ENCODE results near the gene NUMA1.

Gene NUMA1

DNA sequence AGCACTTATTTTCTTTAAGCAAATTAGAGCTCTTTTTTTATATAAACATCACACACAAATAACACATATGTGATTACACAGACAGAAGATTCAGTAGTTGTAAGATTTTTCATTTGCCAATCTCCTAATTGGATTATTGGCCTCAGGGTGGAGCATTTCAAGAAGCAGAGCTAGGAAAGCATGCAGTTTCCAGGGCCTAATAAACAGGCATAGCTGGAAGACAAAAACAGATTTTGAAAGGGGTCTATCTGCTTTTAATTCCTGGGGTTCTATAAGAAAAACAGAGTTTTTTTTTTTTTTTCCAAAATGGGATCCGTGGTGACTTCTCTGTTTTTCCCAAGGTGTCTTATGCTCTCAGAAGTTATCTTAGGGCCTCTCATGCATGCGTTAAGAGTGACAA, 47.6 kb upstream of the NUMA1 start:
- Histone ChIP-seq H3K27ac (replicated peaks) (no peak overlapping the region), H3K4me3 (replicated peaks; ENCODE audit: insufficient read depth, low read length) (no peak overlapping the region), H3K27me3 (ENCODE audit: insufficient read depth, poor library complexity, severe bottlenecking) (no peaks in the 10 kb centered on the region)
- TF ChIP-seq REST (IDR thresholded peaks at IDR 0.05; ENCODE audit: insufficient replicate concordance, low read depth): no peak
- no peak for TF ChIP-seq CTCF (IDR thresholded peaks at IDR 0.05; ENCODE audit: insufficient read depth, low read length)
- TF ChIP-seq GABPA (IDR thresholded peaks at IDR 0.05; ENCODE audit: low read depth): no peak
- no peak for TF ChIP-seq SPI1 (IDR thresholded peaks at IDR 0.05; ENCODE audit: borderline replicate concordance, low read depth)
- TF ChIP-seq POLR2AphosphoS5 (IDR thresholded peaks at IDR 0.05; ENCODE audit: low read depth): no peak
- no peak for DNase-seq (ENCODE audit: low read depth in 1 of 2, low spot score in 1 of 2)

DNA sequence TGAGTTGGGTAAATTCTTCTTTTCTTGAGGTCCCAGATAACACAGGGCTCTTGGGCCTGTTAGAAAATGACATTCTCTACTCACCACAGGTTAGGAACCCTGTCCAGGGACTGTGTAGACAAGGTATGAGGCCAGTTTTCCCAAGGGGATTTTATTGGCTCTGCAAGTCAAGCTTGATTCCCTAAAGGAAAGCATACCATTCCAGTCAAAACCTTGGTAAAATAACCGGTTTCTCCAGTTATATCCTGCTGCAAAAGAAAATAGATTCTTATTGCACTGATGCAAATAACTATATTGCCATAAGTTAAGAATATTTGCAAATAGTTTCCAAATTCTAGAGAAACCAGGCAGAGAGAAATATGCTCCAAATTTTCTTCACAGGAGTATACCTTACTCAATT, 45.6 kb upstream of the NUMA1 start:
- Histone ChIP-seq H3K4me3 (replicated peaks; ENCODE audit: insufficient read depth, low read length) (no peak overlapping the region), H3K27ac (replicated peaks) (no peak overlapping the region), H3K27me3 (ENCODE audit: insufficient read depth, poor library complexity, severe bottlenecking) (no peaks in the 10 kb centered on the region)
- DNase-seq (ENCODE audit: low read depth in 1 of 2, low spot score in 1 of 2): no peak
- TF ChIP-seq GABPA (IDR thresholded peaks at IDR 0.05; ENCODE audit: low read depth) (no peak), POLR2AphosphoS5 (IDR thresholded peaks at IDR 0.05; ENCODE audit: low read depth) (no peak), REST (IDR thresholded peaks at IDR 0.05; ENCODE audit: insufficient replicate concordance, low read depth) (no peak), CTCF (IDR thresholded peaks at IDR 0.05; ENCODE audit: insufficient read depth, low read length) (no peak), SPI1 (IDR thresholded peaks at IDR 0.05; ENCODE audit: borderline replicate concordance, low read depth) (no peak)

DNA sequence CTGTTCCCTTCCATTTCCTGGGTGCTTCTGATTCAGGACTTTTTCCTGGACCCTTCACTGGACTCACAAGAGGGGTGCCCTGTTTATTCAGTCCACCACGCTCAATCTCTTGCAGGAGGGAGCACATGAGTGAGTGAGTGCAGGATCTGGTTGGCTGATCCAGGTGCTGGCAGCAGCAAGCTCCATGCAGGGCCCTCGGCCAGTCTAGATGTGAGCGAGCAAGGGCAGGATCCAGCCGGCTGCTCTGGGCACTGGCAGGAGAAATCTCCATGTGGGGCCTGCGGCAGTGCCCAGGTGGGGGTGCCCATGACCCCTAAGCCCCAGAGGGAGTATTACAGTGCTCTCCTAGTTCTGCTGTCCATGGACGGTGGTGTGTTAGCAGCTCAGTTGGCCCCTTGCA, 43.7 kb upstream of the NUMA1 start:
- Histone ChIP-seq H3K27me3 (ENCODE audit: insufficient read depth, poor library complexity, severe bottlenecking) (no peaks in the 10 kb centered on the region), H3K27ac (replicated peaks) (no peak overlapping the region), H3K4me3 (replicated peaks; ENCODE audit: insufficient read depth, low read length) (no peak overlapping the region)
- TF ChIP-seq POLR2AphosphoS5 (IDR thresholded peaks at IDR 0.05; ENCODE audit: low read depth) (no peak), GABPA (IDR thresholded peaks at IDR 0.05; ENCODE audit: low read depth) (no peak), CTCF (IDR thresholded peaks at IDR 0.05; ENCODE audit: insufficient read depth, low read length) (no peak), SPI1 (IDR thresholded peaks at IDR 0.05; ENCODE audit: borderline replicate concordance, low read depth) (no peak), REST (IDR thresholded peaks at IDR 0.05; ENCODE audit: insufficient replicate concordance, low read depth) (no peak)
- DNase-seq (ENCODE audit: low read depth in 1 of 2, low spot score in 1 of 2): no peak

Measured in HL-60 (cell line).